ENCODE measurements around the gene CDH23.

- TF ChIP-seq CTCF (conservative IDR thresholded peaks at IDR 0.05): no peak
- no peak for TF ChIP-seq EZH2 (IDR thresholded peaks at IDR 0.05; ENCODE audit: low read depth)
These were observed 400.2 kb downstream of the CDH23 start for GRCh38 chr10:71796749-71797405.
